Endothelial cell of umbilical vein (primary cell): ENCODE results near the gene TANGO2. TPM values are rescaled to one million over a fixed set of nuclear protein-coding genes. Genes with fewer than 3 reads are reported as not detected.

Experiments
- BruUV-seq: library from RNA; stranded (reverse); fragments of 400-500 nt; replicated peaks from 2 replicates; lab custom pipeline; 2021; lab: Mats Ljungman, UMichigan
- CTCF ChIA-PET: fragments of 300-600, 350-600 bp; sonication (Branson Sonifier 250); formaldehyde crosslinking; loops from one replicate; lab custom pipeline; 2021; ENCODE audit warnings: antibody characterized with exemption, inconsistent platforms; lab: Charles Lee
- POLR2A ChIA-PET: fragments of 300-600, 350-600 bp; sonication (Branson Sonifier 250); formaldehyde crosslinking; loops from one replicate; lab custom pipeline; 2021; ENCODE audit warnings: antibody characterized with exemption, inconsistent platforms; lab: Charles Lee
- DNase-seq: peaks from one replicate; pipeline ENCODE4 v3.0.0-alpha.2; 2011; ENCODE audit warnings: low read depth, low spot score
- FAIRE-seq: peaks from 2 replicates; lab custom pipeline; 2011; peaks lifted over from hg19 to GRCh38; lab: Jason Lieb, UNC
- H2AFZ ChIP-seq: 2 replicates; pipeline ENCODE4 v1.6.0; 2012; ENCODE audit warnings: low read depth, low read length, control low read depth, inconsistent platforms
- H3K27ac ChIP-seq: 2 replicates; pipeline ENCODE4 v1.5.1; 2011; ENCODE audit warnings: low read depth, mild to moderate bottlenecking, control low read depth, low read length, moderate library complexity; ENCODE audit not compliant: insufficient read depth
- H3K27me3 ChIP-seq, 2 experiments: 2 replicates each; pipeline versions ENCODE4 v1.6.0 to v1.6.1; 2011; ENCODE audit warnings: low read length in 2 of 2, mixed read lengths in 1 of 2; ENCODE audit not compliant: control insufficient read depth in 2 of 2, insufficient read depth in 2 of 2
- H3K36me3 ChIP-seq, 2 experiments: 2 replicates in 1 of 2; 3 replicates in 1 of 2; pipeline ENCODE4 v1.5.1; 2011; ENCODE audit warnings: low read length in 2 of 2, mild to moderate bottlenecking in 1 of 2, moderate library complexity in 1 of 2; ENCODE audit not compliant: control insufficient read depth in 2 of 2, insufficient read depth in 2 of 2; ENCODE audit errors: extremely low read depth in 1 of 2
- H3K4me1 ChIP-seq: 3 replicates; pipeline ENCODE4 v1.5.1; 2011; ENCODE audit warnings: mild to moderate bottlenecking, low read length; ENCODE audit not compliant: control insufficient read depth, insufficient read depth; ENCODE audit errors: extremely low read depth
- H3K4me2 ChIP-seq: 2 replicates; pipeline ENCODE4 v1.6.1; 2011; ENCODE audit warnings: low read length, control low read depth, mixed read lengths; ENCODE audit not compliant: insufficient read depth
- H3K4me3 ChIP-seq, 3 experiments: fragments of 200-600 bp in 1 of 3; sonication (generic), shearing (Covaris generic) in 1 of 3; replicated peaks in 1 of 3; 2 replicates each; pipeline ENCODE4 v1.5.1; 2011 to 2016; ENCODE audit warnings: control low read depth in 3 of 3, low read length in 3 of 3, mild to moderate bottlenecking in 2 of 3, inconsistent platforms in 1 of 3, low read depth in 1 of 3, moderate library complexity in 1 of 3; ENCODE audit not compliant: insufficient read depth in 1 of 3
- H3K79me2 ChIP-seq: 2 replicates; pipeline ENCODE4 v1.6.0; 2012; ENCODE audit warnings: low read length, inconsistent platforms; ENCODE audit not compliant: control insufficient read depth, insufficient read depth
- H3K9ac ChIP-seq: replicated peaks from 2 replicates; pipeline ENCODE3; 2011; ENCODE audit warnings: low read length, control low read depth; ENCODE audit not compliant: insufficient read depth; ENCODE audit errors: extremely low read depth
- H3K9me1 ChIP-seq: replicated peaks from 3 replicates; pipeline ENCODE4 v1.6.0; 2011; ENCODE audit warnings: mild to moderate bottlenecking, low read length; ENCODE audit not compliant: control insufficient read depth, insufficient read depth; ENCODE audit errors: extremely low read depth
- H3K9me3 ChIP-seq: replicated peaks from 2 replicates; pipeline ENCODE4 v1.5.1; 2012; ENCODE audit warnings: low read length, inconsistent platforms; ENCODE audit not compliant: control insufficient read depth, insufficient read depth
- H4K20me1 ChIP-seq: replicated peaks from 2 replicates; pipeline ENCODE3; 2011; ENCODE audit warnings: mild to moderate bottlenecking, low read length; ENCODE audit not compliant: control insufficient read depth, insufficient read depth; ENCODE audit errors: extremely low read depth
- EZH2 ChIP-seq: IDR thresholded peaks from 2 replicates; pipeline ENCODE4 v1.6.1; 2012; ENCODE audit warnings: borderline replicate concordance, low read depth, mild to moderate bottlenecking, moderate library complexity, low read length, inconsistent platforms; ENCODE audit not compliant: severe bottlenecking
- FOS ChIP-seq: IDR thresholded peaks from 2 replicates; pipeline ENCODE4 v1.6.1; 2011; ENCODE audit warnings: mild to moderate bottlenecking, low read length, moderate library complexity, borderline replicate concordance; ENCODE audit not compliant: insufficient read depth
- GATA2 ChIP-seq: IDR thresholded peaks from 2 replicates; pipeline ENCODE4 v1.7.0; 2011; ENCODE audit warnings: low read depth, mild to moderate bottlenecking, moderate library complexity, mixed read lengths, low read length; ENCODE audit not compliant: insufficient read length, insufficient read depth
- JUN ChIP-seq: IDR thresholded peaks from 2 replicates; pipeline ENCODE4 v1.6.1; 2011; ENCODE audit warnings: borderline replicate concordance, low read depth; ENCODE audit not compliant: insufficient read length, insufficient read depth
- MYC ChIP-seq: IDR thresholded peaks from one replicate; pipeline ENCODE4 v1.6.1; 2011; ENCODE audit warnings: mild to moderate bottlenecking, low read depth, low read length
- POLR2A ChIP-seq: IDR thresholded peaks from 2 replicates; pipeline ENCODE4 v1.6.1; 2012; ENCODE audit warnings: low read depth, mild to moderate bottlenecking, control low read depth, low read length
- POLR2AphosphoS5 ChIP-seq: IDR thresholded peaks from 2 replicates; pipeline ENCODE4 v1.6.1; 2012; ENCODE audit warnings: low read depth, mild to moderate bottlenecking, control low read depth, low read length, moderate library complexity; ENCODE audit not compliant: insufficient read depth
- dilution Hi-C: fragments of 300-500 bp; cut with MboI; formaldehyde crosslinking; loops from one replicate; pipeline ENCODE4 v1.15.0; 2019; ENCODE audit warnings: low sequenced_read_pairs; ENCODE audit not compliant: extremely low pct_ligation_motif_present
- intact Hi-C: fragments of 100-400 bp; cut with micrococcal nuclease; formaldehyde crosslinking; loops from one replicate; pipeline ENCODE4 v1.10.0; 2022
- polyA plus RNA-seq, 4 experiments: library from polyadenylated mRNA; depleted of rRNA in 3 of 4; stranded (reverse) in 3 of 4; unstranded in 1 of 4; fragments of >200 nt; gene quantifications; 2 replicates each; pipeline versions ENCODE4 v1.2.1 to v1.2.3, GENCODE V29; 2011 to 2012; ENCODE audit warnings: missing spikeins in 1 of 4
- total RNA-seq: library from RNA; stranded (reverse); gene quantifications from 2 replicates; pipeline ENCODE4 v1.2.3, GENCODE V29; 2021
- TF ChIP-seq, protein P1 (sequence below), 2 donors: IDR thresholded peaks; 1 replicate in 1 of 2; 2 replicates in 1 of 2; pipeline ENCODE4 v1.5.1; 2011; ENCODE audit warnings: low read length in 2 of 2, mild to moderate bottlenecking in 2 of 2, moderate library complexity in 2 of 2, control low read depth in 1 of 2, inconsistent platforms in 1 of 2, low read depth in 1 of 2; ENCODE audit not compliant: insufficient read depth in 1 of 2; ENCODE audit errors: extremely low read depth in 1 of 2
- TF ChIP-seq, protein P2 (sequence below): IDR thresholded peaks from 2 replicates; pipeline ENCODE4 v1.6.1; 2011; ENCODE audit not compliant: insufficient read depth, insufficient read length

The TANGO2 gene
- total and polyA plus RNA-seq, 2 donors (not counting 3 experiments of a cell fraction or from before 2014, with no cell fraction given), result 40.0 to 49.3 TPM

DNA sequence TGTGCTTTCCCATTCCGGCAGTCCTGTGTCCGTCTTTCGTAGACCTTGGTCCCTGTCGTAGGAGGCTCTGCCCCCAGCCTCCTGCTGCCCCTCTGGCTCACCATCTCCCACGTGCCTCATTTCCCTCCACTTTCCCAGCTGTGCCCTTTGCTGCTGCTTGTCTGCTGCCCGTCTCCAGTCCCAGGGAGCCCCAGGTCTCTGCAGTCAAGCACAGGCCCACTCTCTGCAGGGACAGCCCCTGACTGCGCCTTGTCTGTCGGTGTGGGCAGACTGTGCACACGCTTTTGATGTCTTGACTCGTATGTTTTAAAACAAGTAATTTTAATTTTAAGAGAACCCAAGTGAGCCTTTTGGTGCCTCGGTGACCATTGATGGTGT is 71.6 kb downstream of the TANGO2 start:
- no peak overlapping the region for H2AFZ ChIP-seq
- no peaks in the 10 kb centered on the region for H3K27me3 ChIP-seq
- POLR2A ChIA-PET, result no interaction called here
- intact Hi-C loops (no loop called here), dilution Hi-C loops (no loop called here)
- H3K9me1 ChIP-seq, result no peaks in the 10 kb centered on the region
- peaks cover 47% of the 10 kb centered on the region for H3K79me2 ChIP-seq
- H3K27ac ChIP-seq, result no peak overlapping the region
- no TSS peak for BruUV-seq
- H4K20me1 ChIP-seq, result no peaks in the 10 kb centered on the region
- CTCF ChIA-PET, result no interaction called here
- peaks cover 68 to 73% of the 10 kb centered on the region in 2 experiments for H3K36me3 ChIP-seq
- no peak for FAIRE-seq
- no peaks in the 10 kb centered on the region for H3K4me1 ChIP-seq
- no peak for DNase-seq
- TF ChIP-seq, protein P1, sequence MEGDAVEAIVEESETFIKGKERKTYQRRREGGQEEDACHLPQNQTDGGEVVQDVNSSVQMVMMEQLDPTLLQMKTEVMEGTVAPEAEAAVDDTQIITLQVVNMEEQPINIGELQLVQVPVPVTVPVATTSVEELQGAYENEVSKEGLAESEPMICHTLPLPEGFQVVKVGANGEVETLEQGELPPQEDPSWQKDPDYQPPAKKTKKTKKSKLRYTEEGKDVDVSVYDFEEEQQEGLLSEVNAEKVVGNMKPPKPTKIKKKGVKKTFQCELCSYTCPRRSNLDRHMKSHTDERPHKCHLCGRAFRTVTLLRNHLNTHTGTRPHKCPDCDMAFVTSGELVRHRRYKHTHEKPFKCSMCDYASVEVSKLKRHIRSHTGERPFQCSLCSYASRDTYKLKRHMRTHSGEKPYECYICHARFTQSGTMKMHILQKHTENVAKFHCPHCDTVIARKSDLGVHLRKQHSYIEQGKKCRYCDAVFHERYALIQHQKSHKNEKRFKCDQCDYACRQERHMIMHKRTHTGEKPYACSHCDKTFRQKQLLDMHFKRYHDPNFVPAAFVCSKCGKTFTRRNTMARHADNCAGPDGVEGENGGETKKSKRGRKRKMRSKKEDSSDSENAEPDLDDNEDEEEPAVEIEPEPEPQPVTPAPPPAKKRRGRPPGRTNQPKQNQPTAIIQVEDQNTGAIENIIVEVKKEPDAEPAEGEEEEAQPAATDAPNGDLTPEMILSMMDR (IDR thresholded peaks at IDR 0.05; ENCODE audit: extremely low read depth in 1 of 2, insufficient read depth in 1 of 2, low read depth in 1 of 2, low read length in 2 of 2), result no peak
- TF ChIP-seq, protein P2, sequence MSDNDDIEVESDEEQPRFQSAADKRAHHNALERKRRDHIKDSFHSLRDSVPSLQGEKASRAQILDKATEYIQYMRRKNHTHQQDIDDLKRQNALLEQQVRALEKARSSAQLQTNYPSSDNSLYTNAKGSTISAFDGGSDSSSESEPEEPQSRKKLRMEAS, result no peak
- TF ChIP-seq MYC (no peak), FOS (no peak), GATA2 (no peak), POLR2A (no peak), POLR2AphosphoS5 (no peak), EZH2 (no peak), JUN (no peak)
- no peak overlapping the region for H3K4me2 ChIP-seq
- no peaks in the 10 kb centered on the region for H3K9me3 ChIP-seq
- H3K4me3 ChIP-seq, result no peak overlapping the region
- no peak overlapping the region for H3K9ac ChIP-seq
